ENCODE data around the gene NIP7. TPM values are rescaled to one million over a fixed set of nuclear protein-coding genes. Genes with fewer than 3 reads are reported as not detected.

NIP7 gene
- total RNA-seq, 1 experiment from 2014 or later = 72.8 TPM

GRCh38 chr16:69319381-69319780 is 20.2 kb upstream of the NIP7 start:
- Histone ChIP-seq H3K79me1 (ENCODE audit: insufficient read depth, low read depth, low read length, poor library complexity, severe bottlenecking) (peaks cover 3% of the 10 kb centered on the region), H3K4ac (ENCODE audit: low read depth, low read length) (no peak overlapping the region), H2BK20ac (ENCODE audit: low read depth, low read length, poor library complexity, severe bottlenecking) (no peak overlapping the region), H3K23me2 (ENCODE audit: insufficient read length, low read depth, low read length, poor library complexity, severe bottlenecking) (no peaks in the 10 kb centered on the region), H3K56ac (ENCODE audit: insufficient read length, low read depth, low read length) (no peak overlapping the region), H2AK5ac (ENCODE audit: insufficient read length, low read length) (no peak overlapping the region), H4K5ac (ENCODE audit: insufficient read length, low read depth, low read length) (no peak overlapping the region), H2AFZ (ENCODE audit: low read length) (no peak overlapping the region), H4K20me1 (ENCODE audit: control insufficient read depth, insufficient read depth, insufficient read length) (no peaks in the 10 kb centered on the region), H3K9ac (ENCODE audit: extremely low read depth, insufficient read length, low read length) (no peak overlapping the region), H4K91ac (ENCODE audit: insufficient read length, low read depth, low read length) (no peak overlapping the region), H3K4me1 (ENCODE audit: insufficient read depth, low read length) (no peaks in the 10 kb centered on the region), H3K9me3 (ENCODE audit: control insufficient read depth, low read depth, low read length) (no peaks in the 10 kb centered on the region), H2BK12ac (ENCODE audit: insufficient read length, low read depth, low read length) (no peak overlapping the region), H2BK5ac (ENCODE audit: insufficient read length, low read length) (no peak overlapping the region), H3K27me3 (ENCODE audit: insufficient read depth, low read length) (no peaks in the 10 kb centered on the region), H4K8ac (replicated peaks; ENCODE audit: insufficient read length, low read depth, low read length) (no peak overlapping the region), H3K14ac (ENCODE audit: insufficient read depth, low read length) (no peak overlapping the region), H2BK15ac (ENCODE audit: low read depth, low read length) (no peak overlapping the region), H3K23ac (ENCODE audit: insufficient read length, low read depth, low read length) (no peak overlapping the region), H3K4me2 (ENCODE audit: insufficient read depth, insufficient read length, low read length) (no peak overlapping the region), H3K27ac (ENCODE audit: insufficient read length, low read depth, low read length) (no peak overlapping the region), H3K18ac (ENCODE audit: insufficient read length, low read depth, low read length) (no peak overlapping the region), H2BK120ac (ENCODE audit: low read depth, low read length, poor library complexity, severe bottlenecking) (no peak overlapping the region), H3T11ph (ENCODE audit: low read length) (no peak overlapping the region), H3K79me2 (ENCODE audit: insufficient read depth, low read length) (no peaks in the 10 kb centered on the region)
- Mint-ChIP-seq H3K27me3 (ENCODE audit: low read depth) (no peaks in the 10 kb centered on the region), H3K27ac (0 out of 7 replicates have a peak overlapping the region, but pooled peaks of 1 of the 3 experiments have one; percentile 50), H3K4me1 (no peaks in the 10 kb centered on the region), H3K9me3 (no peaks in the 10 kb centered on the region), H3K4me3 (no peak overlapping the region), H3K36me3 (ENCODE audit: insufficient read depth in 1 of 3, low read depth in 3 of 3) (peaks cover 46 to 90% (median 79%) of the 10 kb centered on the region in 3 experiments)
- TF ChIP-seq CTCF (conservative IDR thresholded peaks at IDR 0.05) = no peak
- no CpG with 5 or more reads among the region's 9 CpGs for WGBS (ENCODE audit: extremely low coverage, insufficient read length, low lambda C conversion rate)
- DNase-seq = no peak

Data from H9 (cell line).